Measurements from ENCODE around the gene CEP192. TPM values are rescaled to one million over a fixed set of nuclear protein-coding genes. Genes with fewer than 3 reads are reported as not detected.
"Not testable (repeated sequence)": the region's sequence is repeated elsewhere in the genome, so short reads cannot be mapped to it uniquely, and the experiment has no call there.

The CEP192 gene
- total and polyA plus RNA-seq, 9 donors, result 18.0 to 48.6 (median 33.7) TPM

DNA sequence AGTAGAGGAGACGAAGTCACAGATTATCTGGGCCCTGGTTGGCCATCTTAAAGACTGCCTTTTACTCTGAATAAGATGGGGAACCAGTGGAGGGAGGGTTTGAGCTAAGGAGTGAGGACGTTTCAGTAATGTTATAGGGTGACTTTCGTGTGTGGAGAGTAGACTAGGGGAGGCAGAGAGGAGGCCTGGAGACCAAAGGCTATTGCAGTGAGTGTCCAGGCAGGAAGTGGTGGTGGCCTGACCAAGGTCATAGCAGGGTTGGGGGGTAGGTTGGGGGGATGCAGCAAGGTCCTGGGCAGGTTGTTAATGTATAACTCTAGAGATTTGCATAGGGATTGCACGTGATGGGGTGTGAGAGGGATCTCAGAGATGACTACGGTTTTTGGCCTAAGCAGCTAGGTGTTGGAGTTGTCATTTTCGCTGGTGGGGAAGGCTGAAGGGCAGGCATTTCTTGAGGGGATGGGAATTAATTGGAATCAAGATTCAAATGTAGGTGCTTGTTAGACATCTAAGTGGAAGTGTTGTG, 4.9 kb downstream of the CEP192 start:
- Histone ChIP-seq H3K9me3 (no peaks in the 10 kb centered on the region), H3K36me3 (no peaks in the 10 kb centered on the region), H3K27me3 (no peaks in the 10 kb centered on the region), H3K27ac (no peak overlapping the region), H3K4me1 (ENCODE audit: insufficient read depth) (peaks cover 25% of the 10 kb centered on the region), H3K4me3 (no peak overlapping the region)
- TF ChIP-seq, protein P1, sequence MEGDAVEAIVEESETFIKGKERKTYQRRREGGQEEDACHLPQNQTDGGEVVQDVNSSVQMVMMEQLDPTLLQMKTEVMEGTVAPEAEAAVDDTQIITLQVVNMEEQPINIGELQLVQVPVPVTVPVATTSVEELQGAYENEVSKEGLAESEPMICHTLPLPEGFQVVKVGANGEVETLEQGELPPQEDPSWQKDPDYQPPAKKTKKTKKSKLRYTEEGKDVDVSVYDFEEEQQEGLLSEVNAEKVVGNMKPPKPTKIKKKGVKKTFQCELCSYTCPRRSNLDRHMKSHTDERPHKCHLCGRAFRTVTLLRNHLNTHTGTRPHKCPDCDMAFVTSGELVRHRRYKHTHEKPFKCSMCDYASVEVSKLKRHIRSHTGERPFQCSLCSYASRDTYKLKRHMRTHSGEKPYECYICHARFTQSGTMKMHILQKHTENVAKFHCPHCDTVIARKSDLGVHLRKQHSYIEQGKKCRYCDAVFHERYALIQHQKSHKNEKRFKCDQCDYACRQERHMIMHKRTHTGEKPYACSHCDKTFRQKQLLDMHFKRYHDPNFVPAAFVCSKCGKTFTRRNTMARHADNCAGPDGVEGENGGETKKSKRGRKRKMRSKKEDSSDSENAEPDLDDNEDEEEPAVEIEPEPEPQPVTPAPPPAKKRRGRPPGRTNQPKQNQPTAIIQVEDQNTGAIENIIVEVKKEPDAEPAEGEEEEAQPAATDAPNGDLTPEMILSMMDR (IDR thresholded peaks at IDR 0.05), result no peak
- DNase-seq, result no peak
- intact Hi-C loops (cut with DNase I), result no loop called here
- WGBS, 3 donors, result 90 to 93% (median 91%) methylated on average over 6 of the region's 6 CpGs

DNA sequence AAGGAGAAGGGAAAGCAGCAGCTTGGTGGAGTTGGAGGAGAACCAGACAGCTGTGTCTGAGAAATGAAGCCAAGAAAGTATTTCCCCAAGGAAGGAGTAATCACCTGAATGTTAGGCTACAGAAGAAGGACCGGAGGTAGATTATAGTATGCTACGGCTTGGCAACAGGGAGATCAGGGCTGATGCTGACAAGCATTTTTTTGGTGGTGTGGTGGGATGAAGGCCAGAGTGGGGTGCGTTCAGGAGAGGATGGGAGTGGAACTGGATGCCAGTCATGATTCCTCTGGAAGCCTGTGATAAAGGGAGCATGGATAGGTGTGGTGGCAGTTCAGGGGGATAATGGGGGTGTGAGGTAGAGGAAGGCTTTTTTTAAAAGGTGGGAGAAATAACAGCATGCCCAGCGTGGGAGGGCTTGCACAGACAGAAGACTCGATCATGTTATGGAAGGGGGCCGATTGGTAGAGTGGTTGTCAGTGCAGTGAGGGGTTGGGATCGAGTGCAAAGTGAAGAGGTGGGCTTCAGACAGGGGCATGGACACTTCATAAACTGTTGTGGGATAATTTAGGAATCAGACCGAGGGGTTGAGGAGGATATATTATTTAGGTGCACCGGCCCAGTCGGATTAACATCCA, 5.6 kb downstream of the CEP192 start:
- TF ChIP-seq EP300 (IDR thresholded peaks at IDR 0.05) (no peak), POLR2A (IDR thresholded peaks at IDR 0.05) (no peak)
- TF ChIP-seq, protein P1 (IDR thresholded peaks at IDR 0.05), result no peak
- 12 to 20% (median 19%) methylated on average over 10 of the region's 10 CpGs for WGBS, 3 donors
- intact Hi-C loops (cut with DNase I), result no loop called here

DNA sequence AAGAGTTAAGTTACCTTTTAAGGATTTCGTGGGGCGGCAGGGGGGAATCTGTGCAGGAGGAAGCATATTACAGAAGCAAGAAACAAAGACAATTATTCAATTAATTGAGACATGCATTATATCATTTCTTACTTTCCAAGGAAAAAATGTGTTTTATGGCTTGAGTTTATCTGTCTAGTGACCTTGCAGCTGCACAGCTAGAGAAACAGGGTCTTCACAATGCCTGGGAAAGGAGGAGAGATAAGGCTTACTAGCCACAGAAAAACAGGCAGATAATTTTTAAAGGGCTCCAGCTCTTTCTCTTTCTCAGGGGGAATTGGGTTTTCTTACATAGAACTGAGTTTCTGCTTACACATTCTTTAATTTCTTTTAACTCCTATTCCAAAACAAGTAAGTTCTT, 6.2 kb downstream of the CEP192 start:
- H3K27me3 ChIP-seq; H3K27ac ChIP-seq; H3K9me3 ChIP-seq; DNase-seq; H3K4me3 ChIP-seq; H3K36me3 ChIP-seq; intact Hi-C loops (cut with DNase I): not testable (repeated sequence)
- H3K4me1 ChIP-seq (ENCODE audit: insufficient read depth), result peaks cover 25% of the 10 kb centered on the region
- 11 to 23% (median 12%) methylated on average over 2 of the region's 2 CpGs for WGBS, 3 donors

More for the DNA sequence above, 5.6 kb downstream of the CEP192 start:
- peaks cover 25% of the 10 kb centered on the region for H3K4me1 ChIP-seq (ENCODE audit: insufficient read depth)
- no peak for DNase-seq
- no peak overlapping the region for H3K4me3 ChIP-seq
- no peaks in the 10 kb centered on the region for H3K36me3 ChIP-seq
- no peak overlapping the region for H3K27ac ChIP-seq
- no peaks in the 10 kb centered on the region for H3K9me3 ChIP-seq
- H3K27me3 ChIP-seq, result no peaks in the 10 kb centered on the region

DNA sequence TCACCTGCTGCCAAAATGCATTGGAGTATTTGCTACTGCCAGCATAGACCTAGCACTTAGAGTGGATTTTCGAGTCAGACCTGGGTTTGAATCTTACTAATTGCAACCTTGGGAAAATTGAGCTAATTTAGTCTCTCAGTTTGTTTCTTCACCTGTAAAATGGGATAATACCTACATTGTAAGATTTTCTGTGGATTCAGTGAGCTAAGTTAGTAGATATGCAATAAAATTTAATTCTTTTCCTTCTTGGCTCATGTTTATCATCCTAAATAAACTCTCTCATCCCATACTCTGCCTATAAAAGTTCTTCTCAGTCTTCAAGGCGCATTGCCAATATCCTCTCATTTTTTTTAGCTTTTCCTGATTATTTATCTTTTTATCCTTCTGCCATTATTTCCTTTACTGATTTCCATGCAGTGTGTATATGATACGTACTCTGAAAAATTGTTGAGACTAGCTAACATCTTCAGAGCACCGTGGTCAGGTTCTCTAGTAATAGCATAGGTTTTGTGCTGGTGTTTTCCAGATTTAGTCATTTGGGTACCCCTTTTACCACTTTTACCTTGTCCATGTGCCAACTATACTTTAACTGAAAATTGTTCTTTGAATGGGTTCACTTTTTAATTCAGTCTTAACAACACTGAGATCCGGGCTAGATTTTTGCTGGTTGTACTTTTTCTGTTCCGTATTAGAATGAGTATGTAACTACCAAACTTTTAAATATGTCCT, 7.3 kb downstream of the CEP192 start:
- Histone ChIP-seq H3K4me1 (ENCODE audit: insufficient read depth) (peaks cover 20% of the 10 kb centered on the region), H3K9me3 (no peaks in the 10 kb centered on the region), H3K27me3 (no peaks in the 10 kb centered on the region), H3K4me3 (no peak overlapping the region), H3K36me3 (no peaks in the 10 kb centered on the region), H3K27ac (no peak overlapping the region)
- intact Hi-C loops (cut with DNase I), result no loop called here
- TF ChIP-seq EP300 (IDR thresholded peaks at IDR 0.05) (no peak), POLR2A (IDR thresholded peaks at IDR 0.05) (no peak)
- TF ChIP-seq, protein P1 (IDR thresholded peaks at IDR 0.05), result no peak
- no peak for DNase-seq
- WGBS, 3 donors, result 82 to 87% (median 86%) methylated on average over 6 of the region's 6 CpGs

DNA sequence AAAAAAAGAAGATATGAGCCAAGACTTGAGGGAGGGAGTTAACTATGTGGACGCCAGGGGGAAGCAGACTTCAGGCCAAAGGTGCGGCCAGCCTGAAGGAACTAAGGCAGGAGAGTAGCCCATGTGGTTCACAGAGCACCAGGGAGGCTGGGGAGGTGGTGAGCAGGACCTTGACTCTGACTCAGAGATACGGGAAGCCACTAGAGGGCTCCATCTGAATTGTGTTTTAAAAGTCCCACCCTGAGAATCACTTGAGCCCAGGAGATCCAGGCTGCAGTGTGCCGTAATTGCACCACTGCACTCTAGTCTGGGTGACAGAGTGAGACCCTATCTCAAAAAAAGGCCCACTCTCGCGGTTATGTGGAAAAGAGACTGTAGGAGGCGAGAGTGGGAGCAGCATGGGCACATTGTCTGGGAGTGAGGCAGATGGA, 12.3 kb downstream of the CEP192 start:
- no peaks in the 10 kb centered on the region for H3K9me3 ChIP-seq
- intact Hi-C loops (cut with DNase I), result no loop called here
- no peak overlapping the region for H3K27ac ChIP-seq
- no peak for TF ChIP-seq POLR2A (IDR thresholded peaks at IDR 0.05)
- TF ChIP-seq, protein P1 (IDR thresholded peaks at IDR 0.05), result no peak
- TF ChIP-seq EP300 (IDR thresholded peaks at IDR 0.05), result no peak
- no peaks in the 10 kb centered on the region for H3K36me3 ChIP-seq
- WGBS, 3 donors, result 61 to 73% (median 67%) methylated on average over 7 of the region's 7 CpGs
- H3K4me1 ChIP-seq (ENCODE audit: insufficient read depth), result peaks cover 3% of the 10 kb centered on the region
- no peak overlapping the region for H3K4me3 ChIP-seq
- H3K27me3 ChIP-seq, result no peaks in the 10 kb centered on the region
- DNase-seq, result peak in 2 of 5 donors; percentile 26 to 28
